Measurements from ENCODE around the gene MRPL48.

GRCh38 chr11:73795925-73796632, 8.4 kb downstream of the MRPL48 start:
- TF ChIP-seq CTCF (IDR thresholded peaks at IDR 0.05) (no peak), POLR2AphosphoS5 (IDR thresholded peaks at IDR 0.05; ENCODE audit: insufficient read depth in 1 of 2, low read depth in 1 of 2) (no peak), POLR2A (IDR thresholded peaks at IDR 0.05) (no peak)

All from vagina (tissue), 2 donors.